HCT116 (cell line): Measurements from ENCODE around the gene PPP1R3E. TPM values are rescaled to one million over a fixed set of nuclear protein-coding genes. Genes with fewer than 3 reads are reported as not detected.

Experiments
- ATAC-seq: fragments of 200-7000 bp; cut with Tn5 transposase; 2 replicates; pipeline ENCODE4 v1.9.1; 2020; ENCODE audit warnings: mild to moderate bottlenecking, moderate library complexity
- BruUV-seq: library from RNA; stranded (reverse); fragments of 400-500 nt; replicated peaks from 2 replicates; lab custom pipeline; 2021; lab: Mats Ljungman, UMichigan
- CTCF ChIA-PET: fragments of 300-600 bp; sonication (Branson Sonifier 250); formaldehyde crosslinking; loops from one replicate; lab custom pipeline; 2021; ENCODE audit warnings: antibody characterized with exemption; lab: Charles Lee
- POLR2A ChIA-PET: fragments of 300-600, 350-600 bp; sonication (Branson Sonifier 250); formaldehyde crosslinking; loops from one replicate; lab custom pipeline; 2021; ENCODE audit warnings: antibody characterized with exemption; lab: Charles Lee
- RAD21 ChIA-PET, 2 experiments: fragments of 300-600 bp; sonication (Branson Sonifier 250); formaldehyde crosslinking; loops; one replicate each; lab custom pipeline; 2023; ENCODE audit warnings: low total read pairs in 2 of 2; ENCODE audit not compliant: uncharacterized antibody in 2 of 2, unreplicated experiment in 2 of 2, low non-redundant PET in 1 of 2; lab: Charles Lee
- DNase-seq: peaks from one replicate; pipeline ENCODE4 v3.0.0-alpha.2; 2010; ENCODE audit warnings: low read depth, low spot score
- H2AFZ ChIP-seq: fragments of 200-600 bp; shearing (Covaris generic), sonication (generic); 2 replicates; pipeline ENCODE4 v1.6.1; 2017; ENCODE audit warnings: low read depth, mixed run types, mixed read lengths, antibody characterized with exemption, low read length; ENCODE audit not compliant: poor library complexity, severe bottlenecking
- H3K27ac ChIP-seq: 2 replicates; pipeline ENCODE4 v1.5.1; 2012; ENCODE audit warnings: low read depth, low read length
- H3K27me3 ChIP-seq: fragments of 200-600 bp; sonication (generic); 2 replicates; pipeline ENCODE4 v1.6.1; 2016; ENCODE audit warnings: mixed run types, low read length, mixed read lengths; ENCODE audit not compliant: insufficient read depth
- H3K36me3 ChIP-seq, 2 experiments: fragments of 200-500 bp in 1 of 2; fragments of 200-600 bp in 1 of 2; sonication (Bioruptor generic) in 1 of 2; sonication (generic) in 1 of 2; 2 replicates each; pipeline versions ENCODE4 v1.5.1 to v1.6.1; 2014 to 2016; ENCODE audit warnings: low read length in 2 of 2, inconsistent platforms in 1 of 2, mixed read lengths in 1 of 2, mixed run types in 1 of 2; ENCODE audit not compliant: insufficient read depth in 2 of 2, control insufficient read depth in 1 of 2
- H3K4me1 ChIP-seq, 2 experiments: fragments of 200-600 bp in 1 of 2; sonication (generic) in 1 of 2; 2 replicates each; pipeline versions ENCODE4 v1.5.1 to v1.6.1; 2012 to 2017; ENCODE audit warnings: low read length in 2 of 2, inconsistent platforms in 1 of 2, mild to moderate bottlenecking in 1 of 2, mixed read lengths in 1 of 2, mixed run types in 1 of 2, moderate library complexity in 1 of 2; ENCODE audit not compliant: insufficient read depth in 2 of 2, control insufficient read depth in 1 of 2
- H3K4me2 ChIP-seq: fragments of 200-600 bp; sonication (generic); 2 replicates; pipeline ENCODE4 v1.6.1; 2017; ENCODE audit warnings: mixed run types, low read length, mixed read lengths
- H3K4me3 ChIP-seq, 2 experiments: fragments of 200-600 bp in 1 of 2; sonication (generic) in 1 of 2; replicated peaks in 1 of 2; 2 replicates each; pipeline ENCODE4 v1.5.1; 2011 to 2016; ENCODE audit warnings: low read length in 2 of 2, control low read depth in 1 of 2, low read depth in 1 of 2, mild to moderate bottlenecking in 1 of 2, mixed read lengths in 1 of 2, mixed run types in 1 of 2
- H3K79me2 ChIP-seq: fragments of 200-600 bp; sonication (generic); 2 replicates; pipeline ENCODE4 v1.6.1; 2017; ENCODE audit warnings: mild to moderate bottlenecking, mixed run types, low read length, moderate library complexity, mixed read lengths; ENCODE audit not compliant: insufficient read depth
- H3K9ac ChIP-seq: fragments of 200-600 bp; sonication (generic); 2 replicates; pipeline ENCODE4 v1.6.1; 2016; ENCODE audit warnings: low read length, mixed read lengths
- H3K9me2 ChIP-seq: fragments of 200-600 bp; sonication (generic), shearing (Covaris generic); 2 replicates; pipeline ENCODE4 v1.6.1; 2017; ENCODE audit warnings: mixed run types, mild to moderate bottlenecking, moderate library complexity; ENCODE audit not compliant: insufficient read depth
- H3K9me3 ChIP-seq, 2 experiments: fragments of 200-500 bp in 1 of 2; fragments of 200-600 bp in 1 of 2; sonication (Bioruptor generic) in 1 of 2; sonication (generic) in 1 of 2; 2 replicates each; pipeline ENCODE4 v1.6.1; 2014 to 2017; ENCODE audit warnings: low read length in 2 of 2, mixed read lengths in 2 of 2, inconsistent platforms in 1 of 2, low read depth in 1 of 2, mild to moderate bottlenecking in 1 of 2, mixed run types in 1 of 2, moderate library complexity in 1 of 2; ENCODE audit not compliant: control insufficient read depth in 1 of 2, insufficient read depth in 1 of 2
- H4K20me1 ChIP-seq: fragments of 200-600 bp; sonication (generic), shearing (Covaris generic); 2 replicates; pipeline ENCODE4 v1.6.1; 2017; ENCODE audit warnings: mixed run types, mild to moderate bottlenecking, moderate library complexity; ENCODE audit not compliant: insufficient read depth
- CEBPB ChIP-seq: IDR thresholded peaks from 2 replicates; pipeline ENCODE4 v1.6.1; 2012; ENCODE audit warnings: low read depth
- CTCF ChIP-seq, 3 experiments: fragments of 200-600 bp in 1 of 3; sonication (generic) in 1 of 3; IDR thresholded peaks in 2 of 3; conservative IDR thresholded peaks in 1 of 3; 2 replicates each; pipeline ENCODE4 v1.5.1; 2012 to 2017; ENCODE audit warnings: low read depth in 2 of 3, low read length in 2 of 3, antibody characterized with exemption in 1 of 3, borderline replicate concordance in 1 of 3, control low read depth in 1 of 3, mild to moderate bottlenecking in 1 of 3, mixed read lengths in 1 of 3, mixed run types in 1 of 3, moderate library complexity in 1 of 3; ENCODE audit not compliant: insufficient read depth in 1 of 3
- ELF1 ChIP-seq: IDR thresholded peaks from 2 replicates; pipeline ENCODE4 v1.6.1; 2012; ENCODE audit warnings: low read depth, borderline replicate concordance
- EZH2 ChIP-seq: fragments of 200-600 bp; sonication (generic); IDR thresholded peaks from 2 replicates; pipeline ENCODE4 v1.6.1; 2017; ENCODE audit warnings: antibody characterized with exemption, mixed run types
- EZH2phosphoT487 ChIP-seq: fragments of 200-600 bp; IDR thresholded peaks from 2 replicates; pipeline ENCODE4 v1.6.1; 2018; ENCODE audit warnings: antibody characterized with exemption, borderline replicate concordance
- RAD21 ChIP-seq: IDR thresholded peaks from 2 replicates; pipeline ENCODE4 v1.6.1; 2012; ENCODE audit warnings: low read depth, mild to moderate bottlenecking
- REST ChIP-seq: IDR thresholded peaks from 2 replicates; pipeline ENCODE4 v1.6.1; 2012; ENCODE audit warnings: low read depth
- SIN3A ChIP-seq: IDR thresholded peaks from 2 replicates; pipeline ENCODE4 v1.6.1; 2012; ENCODE audit warnings: low read depth
- SP1 ChIP-seq: IDR thresholded peaks from 2 replicates; pipeline ENCODE4 v1.6.1; 2012; ENCODE audit warnings: low read depth
- YY1 ChIP-seq: IDR thresholded peaks from 2 replicates; pipeline ENCODE4 v1.6.1; 2011; ENCODE audit warnings: low read length, low read depth, moderate library complexity, mild to moderate bottlenecking; ENCODE audit not compliant: insufficient replicate concordance; ENCODE audit errors: extremely low read depth
- ZBTB33 ChIP-seq: IDR thresholded peaks from 2 replicates; pipeline ENCODE4 v1.6.1; 2011; ENCODE audit warnings: mild to moderate bottlenecking, low read length, moderate library complexity; ENCODE audit not compliant: insufficient replicate concordance; ENCODE audit errors: extremely low read depth
- ZNF274 ChIP-seq: fragments of 200-500 bp; sonication (Bioruptor generic); IDR thresholded peaks from 2 replicates; pipeline ENCODE4 v1.6.1; 2014; ENCODE audit warnings: mild to moderate bottlenecking, low read depth, low read length, inconsistent platforms
- intact Hi-C: fragments of 100-400 bp; cut with micrococcal nuclease; formaldehyde crosslinking; loops from 2 replicates; pipeline ENCODE4 v1.10.0; 2022
- total RNA-seq: library from RNA; stranded (reverse); gene quantifications from one replicate; pipeline ENCODE4 v1.2.1, GENCODE V29; 2021; ENCODE audit not compliant: unreplicated experiment

The PPP1R3E gene
- total RNA-seq, 1 experiment from 2014 or later = 5.6 TPM

GRCh38 chr14:23345987-23346692 is 43.5 kb upstream of the PPP1R3E start:
- TF ChIP-seq EZH2 = no peak
- no peak for TF ChIP-seq ZBTB33
- TF ChIP-seq ZNF274 = no peak
- TF ChIP-seq CEBPB = no peak
- no peak for TF ChIP-seq SP1
- no peak for TF ChIP-seq ELF1
- TF ChIP-seq EZH2phosphoT487 = no peak
- no peak for TF ChIP-seq SIN3A
- TF ChIP-seq REST = no peak
- no peak for TF ChIP-seq YY1
- no peak for TF ChIP-seq CTCF (IDR thresholded peaks at IDR 0.05 in 2 of 3, conservative IDR thresholded peaks at IDR 0.05 in 1 of 3; ENCODE audit: borderline replicate concordance in 1 of 3, insufficient read depth in 1 of 3, low read depth in 2 of 3, low read length in 2 of 3)
- TF ChIP-seq RAD21 = no peak

More at GRCh38 chr14:23345987-23346692, 43.5 kb upstream of the PPP1R3E start:
- no peaks in the 10 kb centered on the region for H3K36me3 ChIP-seq
- H2AFZ ChIP-seq = no peak overlapping the region
- no peak overlapping the region for H3K9ac ChIP-seq
- POLR2A ChIA-PET = no interaction called here
- CTCF ChIA-PET = interaction anchor here (2.0 kb wide), 1 partner anchor 14 kb away, joined by 8 read pairs; no protein-coding TSS in a partner anchor
- no peaks in the 10 kb centered on the region for H4K20me1 ChIP-seq
- no peak overlapping the region for H3K4me2 ChIP-seq
- H3K4me3 ChIP-seq = no peak overlapping the region
- RAD21 ChIA-PET = no interaction called here
- intact Hi-C loops = no loop called here
- H3K27ac ChIP-seq = no peak overlapping the region
- H3K79me2 ChIP-seq = no peaks in the 10 kb centered on the region
- no peaks in the 10 kb centered on the region for H3K27me3 ChIP-seq
- H3K4me1 ChIP-seq = no peaks in the 10 kb centered on the region
- H3K9me3 ChIP-seq = peaks cover 0 to 1% of the 10 kb centered on the region in 2 experiments; a peak in 1 of 4 replicates
- no peak for ATAC-seq
- H3K9me2 ChIP-seq = no peaks in the 10 kb centered on the region
- no TSS peak for BruUV-seq
- DNase-seq = no peak
